GM18520 (cell line): Measurements from ENCODE around the gene SUN5.
"Not testable (repeated sequence)": the region's sequence is repeated elsewhere in the genome, so short reads cannot be mapped to it uniquely, and the experiment has no call there.

ENCODE experiments used
- ATAC-seq: cut with Tn5 transposase; IDR thresholded peaks from one replicate; pipeline ENCODE4 v1.9.1; 2021; ENCODE audit not compliant: unreplicated experiment

SUN5 gene, protein sequence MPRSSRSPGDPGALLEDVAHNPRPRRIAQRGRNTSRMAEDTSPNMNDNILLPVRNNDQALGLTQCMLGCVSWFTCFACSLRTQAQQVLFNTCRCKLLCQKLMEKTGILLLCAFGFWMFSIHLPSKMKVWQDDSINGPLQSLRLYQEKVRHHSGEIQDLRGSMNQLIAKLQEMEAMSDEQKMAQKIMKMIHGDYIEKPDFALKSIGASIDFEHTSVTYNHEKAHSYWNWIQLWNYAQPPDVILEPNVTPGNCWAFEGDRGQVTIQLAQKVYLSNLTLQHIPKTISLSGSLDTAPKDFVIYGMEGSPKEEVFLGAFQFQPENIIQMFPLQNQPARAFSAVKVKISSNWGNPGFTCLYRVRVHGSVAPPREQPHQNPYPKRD

GRCh38 chr20:33004141-33004751 lies at the start of gene SUN5:
SUN5 (minus strand) TSS chr20:33004433; CDS start chr20:33004340, 93 bp downstream.
- no peak for ATAC-seq

- no peak for ATAC-seq
Measured at GRCh38 chr20:33053291-33054106, 49.3 kb upstream of the SUN5 start, which contains the start of gene BPIFB3. BPIFB3 (plus strand) TSS chr20:33053903; CDS start chr20:33055436, 1,533 bp downstream.

DNA sequence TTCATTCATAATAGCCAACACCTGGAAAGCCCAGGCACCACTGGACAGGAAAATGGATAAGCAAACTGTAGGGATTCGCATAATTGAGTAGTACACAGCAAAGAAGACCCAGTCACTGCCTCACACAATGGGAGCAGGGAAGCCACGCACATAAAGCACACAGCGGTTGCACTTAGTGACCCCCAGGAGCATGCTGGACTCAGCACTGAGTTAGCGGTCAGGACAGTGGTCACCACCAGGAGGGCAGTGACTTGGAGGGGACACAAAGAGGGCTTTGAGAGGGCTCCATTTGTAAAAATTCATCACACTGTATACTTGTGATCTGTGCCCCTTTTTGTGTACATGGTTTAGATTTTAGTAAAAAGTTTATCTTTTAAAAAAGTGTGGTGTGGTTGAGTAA lies 47.1 kb upstream of the SUN5 start:
- no peak for ATAC-seq

GRCh38 chr20:33046412-33046811 lies 42.2 kb upstream of the SUN5 start:
- ATAC-seq: no peak

- ATAC-seq: not testable (repeated sequence)
Measured at GRCh38 chr20:33045129-33045721, 41.0 kb upstream of the SUN5 start.

GRCh38 chr20:33043731-33044181 lies 39.5 kb upstream of the SUN5 start:
- ATAC-seq: no peak

DNA sequence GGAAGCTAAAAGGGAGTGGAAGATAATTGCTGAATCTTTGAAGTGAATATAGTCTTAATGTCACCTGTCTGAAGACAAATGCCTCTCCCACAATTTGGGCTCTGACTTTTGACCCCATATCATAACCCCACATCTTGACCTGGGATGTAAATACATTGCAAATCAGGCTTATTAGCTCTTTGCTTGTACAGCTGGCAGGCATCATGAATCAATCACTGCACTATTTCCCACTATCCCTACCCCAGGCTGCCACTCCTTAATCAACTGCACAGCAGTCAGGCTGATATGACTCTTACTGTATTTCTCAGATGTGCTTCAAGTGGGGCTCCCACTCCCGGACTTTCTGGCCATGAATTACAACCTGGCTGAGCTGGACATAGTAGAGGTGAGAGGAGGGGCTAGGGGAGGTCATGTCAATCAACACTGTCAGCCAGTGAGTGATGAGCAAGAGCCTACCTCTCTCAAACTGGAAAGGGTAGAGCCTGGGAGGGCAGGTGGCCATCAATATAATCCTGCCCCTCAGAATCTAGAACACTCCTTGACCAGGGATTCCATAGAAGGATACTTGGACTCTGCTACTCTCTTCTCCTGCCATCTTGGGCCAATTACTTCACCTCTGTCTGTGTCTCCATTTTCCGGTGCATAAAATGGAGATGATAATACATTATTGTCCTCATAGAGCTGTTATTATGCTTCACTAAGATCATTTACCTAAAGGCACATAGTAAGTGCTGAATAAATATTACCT lies 38.9 kb upstream of the SUN5 start:
- ATAC-seq: no peak

DNA sequence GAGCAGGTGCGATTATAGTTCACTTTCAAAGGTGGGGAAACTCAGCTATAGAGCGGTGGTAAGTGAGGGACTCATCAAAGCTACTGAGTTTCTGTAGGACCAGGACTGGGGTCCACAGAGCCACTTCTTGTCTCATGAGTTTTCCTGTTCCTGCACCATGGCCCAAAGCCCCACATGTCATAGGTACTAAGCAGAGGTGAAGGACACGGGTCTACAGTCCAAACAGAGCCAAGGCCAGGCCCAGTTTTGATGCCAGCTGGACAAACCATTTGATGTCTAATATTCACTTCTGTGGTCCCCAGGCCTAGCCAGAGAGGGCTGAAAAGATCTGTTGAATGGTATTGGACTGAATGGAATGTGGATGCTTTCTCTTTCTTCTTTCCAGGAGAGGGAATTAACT lies 38.2 kb upstream of the SUN5 start:
- no peak for ATAC-seq

DNA sequence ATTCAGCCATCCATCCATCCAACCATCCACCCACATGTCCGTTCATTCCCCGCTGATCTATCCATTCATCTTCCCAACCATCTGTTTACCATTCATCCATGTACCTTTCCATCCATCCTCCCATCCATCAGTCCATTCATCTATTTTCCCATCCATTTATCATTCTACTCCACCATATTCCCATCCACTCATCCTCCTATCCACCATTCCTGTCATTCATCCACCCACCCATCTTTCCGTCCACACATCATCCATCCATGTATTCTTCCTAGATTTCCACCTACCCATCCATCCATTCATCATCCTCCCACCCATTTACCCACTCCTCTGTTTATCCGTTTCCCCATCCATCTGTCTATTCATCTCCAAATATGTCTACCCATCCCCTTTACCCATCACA lies 34.0 kb upstream of the SUN5 start:
- ATAC-seq: no peak

GRCh38 chr20:33037456-33037855 lies 33.2 kb upstream of the SUN5 start:
- ATAC-seq: no peak

- no peak for ATAC-seq
Measured at GRCh38 chr20:33034901-33035492, 30.8 kb upstream of the SUN5 start.

GRCh38 chr20:33034115-33034514 lies 29.9 kb upstream of the SUN5 start:
- ATAC-seq: no peak

GRCh38 chr20:33033381-33033780 lies 29.1 kb upstream of the SUN5 start:
- ATAC-seq: no peak

DNA sequence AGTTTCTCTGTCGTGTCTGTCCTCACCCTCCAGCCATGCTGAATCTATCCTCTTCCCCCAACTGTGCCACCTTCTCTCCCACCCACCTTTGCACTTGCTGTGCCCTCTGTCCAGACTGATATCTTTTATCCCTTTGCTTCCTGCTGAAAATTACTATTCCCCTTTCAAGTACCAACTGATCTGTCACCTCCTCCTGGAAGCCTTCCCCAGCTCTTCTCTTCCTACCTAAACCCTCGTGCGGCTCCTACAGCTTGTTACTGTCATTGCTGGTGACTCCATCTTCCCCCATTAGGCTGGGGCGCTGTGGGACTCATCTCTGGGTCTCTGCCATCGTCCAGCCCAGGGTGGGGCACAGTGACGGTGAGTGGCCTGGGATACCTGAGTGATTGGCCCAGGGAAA lies 28.3 kb upstream of the SUN5 start:
- ATAC-seq: no peak

GRCh38 chr20:33031531-33031930 lies 27.3 kb upstream of the SUN5 start, which contains the start of gene BPIFB6:
BPIFB6 (plus strand) TSS chr20:33031648; CDS start chr20:33031648, 0 bp downstream.
- ATAC-seq: no peak

DNA sequence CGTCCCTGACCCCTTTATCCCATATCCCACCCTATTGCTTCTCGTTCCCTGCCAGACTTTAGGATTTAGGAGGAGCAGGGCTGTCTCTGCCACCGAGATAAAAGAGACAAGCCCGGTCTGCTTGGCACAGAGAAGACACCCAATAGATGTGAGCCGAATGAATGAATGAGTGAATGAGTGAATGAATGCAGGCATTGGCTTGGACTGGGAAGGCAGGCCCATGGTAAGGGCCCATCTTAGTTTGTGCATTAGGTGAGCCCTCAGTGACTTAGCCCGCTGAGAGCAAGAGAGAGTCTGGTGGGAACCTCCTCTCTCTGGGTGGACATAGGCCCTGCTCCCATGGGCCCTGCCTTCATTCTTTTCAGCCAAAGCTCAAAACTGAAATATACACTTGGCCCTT lies 26.3 kb upstream of the SUN5 start:
- ATAC-seq: no peak

DNA sequence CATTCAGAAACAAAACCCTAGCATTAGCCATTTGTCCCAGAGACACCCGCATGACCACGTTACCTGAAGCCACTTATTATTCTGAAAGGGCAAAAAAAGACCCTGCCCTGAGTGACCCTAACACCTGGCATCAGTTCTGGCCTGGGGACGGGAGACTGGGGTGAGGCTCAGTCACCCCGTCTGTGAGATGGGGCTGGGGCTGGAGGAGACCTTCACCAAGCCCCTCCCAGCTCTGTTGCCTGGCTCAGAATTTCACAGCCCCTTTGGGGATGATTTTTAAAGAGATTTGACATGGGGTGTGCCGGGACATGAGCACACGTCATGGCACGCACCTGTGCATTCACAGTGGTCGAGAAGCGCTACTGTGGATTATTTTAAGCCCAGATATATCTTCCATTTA lies 25.8 kb upstream of the SUN5 start:
- no peak for ATAC-seq

GRCh38 chr20:33028875-33029274 lies 24.6 kb upstream of the SUN5 start:
- ATAC-seq: no peak

GRCh38 chr20:33027769-33028751 lies 23.8 kb upstream of the SUN5 start:
- no peak for ATAC-seq
